Suprapubic skin (tissue), 4 donors: ENCODE data around the gene CCNB3. TPM values are rescaled to one million over a fixed set of nuclear protein-coding genes. Genes with fewer than 3 reads are reported as not detected.
A peak's percentile ranks its signal among the peaks of the same experiment; 100 is the strongest.
"Not testable (repeated sequence)": the region's sequence is repeated elsewhere in the genome, so short reads cannot be mapped to it uniquely, and the experiment has no call there.

Experiments used
- DNase-seq, 2 donors: peaks; one replicate each; pipeline ENCODE4 v3.0.0-alpha.2; 2019; ENCODE audit warnings: low spot score in 2 of 2
- H3K27ac ChIP-seq: fragments of 200-600 bp; sonication (generic); one replicate; pipeline ENCODE4 v1.5.1; 2019
- H3K27me3 ChIP-seq: fragments of 200-600 bp; sonication (generic); one replicate; pipeline ENCODE4 v1.5.1; 2019
- H3K36me3 ChIP-seq: fragments of 200-600 bp; sonication (generic); one replicate; pipeline ENCODE4 v1.5.1; 2019
- H3K4me1 ChIP-seq: fragments of 200-600 bp; sonication (generic); one replicate; pipeline ENCODE4 v1.5.1; 2019
- H3K4me3 ChIP-seq: fragments of 200-600 bp; sonication (generic); one replicate; pipeline ENCODE4 v1.5.1; 2019; ENCODE audit warnings: mild to moderate bottlenecking
- H3K9me3 ChIP-seq: fragments of 200-600 bp; sonication (generic); one replicate; pipeline ENCODE4 v1.5.1; 2019
- EP300 ChIP-seq: sonication (generic); formaldehyde crosslinking; IDR thresholded peaks from one replicate; pipeline ENCODE4 v1.6.1; 2017; ENCODE audit warnings: antibody characterized with exemption
- POLR2A ChIP-seq, 2 donors: fragments of 450-650 bp; IDR thresholded peaks; one replicate each; pipeline ENCODE4 v1.6.1; 2017; ENCODE audit warnings: antibody characterized with exemption in 2 of 2, mild to moderate bottlenecking in 2 of 2, moderate library complexity in 2 of 2
- POLR2AphosphoS5 ChIP-seq, 3 donors: sonication (generic); formaldehyde crosslinking; IDR thresholded peaks; one replicate each; pipeline ENCODE4 v1.6.1; 2017; ENCODE audit warnings: antibody characterized with exemption in 3 of 3
- WGBS: methylation state at CpG from one replicate; pipeline ENCODE4 v1.1.5; 2018; 5-methylcytosine and 5-hydroxymethylcytosine counted together
- total RNA-seq, 4 donors: library from RNA; depleted of rRNA; stranded (reverse); fragments of >200 nt; gene quantifications; one replicate each; pipeline ENCODE4 v1.1.0, GENCODE V29; 2016
- TF ChIP-seq, protein P1 (sequence below), 2 donors: fragments of 200-600 bp in 1 of 2; fragments of 450-650 bp in 1 of 2; sonication (generic) in 1 of 2; IDR thresholded peaks; one replicate each; pipeline ENCODE4 v1.5.1; 2016 to 2019; ENCODE audit warnings: antibody characterized with exemption in 2 of 2, mild to moderate bottlenecking in 1 of 2, moderate library complexity in 1 of 2

Gene CCNB3
- total RNA-seq, 4 donors from 2014 or later, result 0.36 to 8.8 (median 0.82) TPM

GRCh38 chrX:50206753-50207152 lies 2.2 kb downstream of the CCNB3 start:
- no peak for DNase-seq
- Histone ChIP-seq H3K4me1 (peaks cover 5% of the 10 kb centered on the region), H3K27ac (no peak overlapping the region), H3K9me3 (no peaks in the 10 kb centered on the region), H3K4me3 (no peak overlapping the region), H3K36me3 (no peaks in the 10 kb centered on the region), H3K27me3 (no peaks in the 10 kb centered on the region)
- TF ChIP-seq, protein P1, sequence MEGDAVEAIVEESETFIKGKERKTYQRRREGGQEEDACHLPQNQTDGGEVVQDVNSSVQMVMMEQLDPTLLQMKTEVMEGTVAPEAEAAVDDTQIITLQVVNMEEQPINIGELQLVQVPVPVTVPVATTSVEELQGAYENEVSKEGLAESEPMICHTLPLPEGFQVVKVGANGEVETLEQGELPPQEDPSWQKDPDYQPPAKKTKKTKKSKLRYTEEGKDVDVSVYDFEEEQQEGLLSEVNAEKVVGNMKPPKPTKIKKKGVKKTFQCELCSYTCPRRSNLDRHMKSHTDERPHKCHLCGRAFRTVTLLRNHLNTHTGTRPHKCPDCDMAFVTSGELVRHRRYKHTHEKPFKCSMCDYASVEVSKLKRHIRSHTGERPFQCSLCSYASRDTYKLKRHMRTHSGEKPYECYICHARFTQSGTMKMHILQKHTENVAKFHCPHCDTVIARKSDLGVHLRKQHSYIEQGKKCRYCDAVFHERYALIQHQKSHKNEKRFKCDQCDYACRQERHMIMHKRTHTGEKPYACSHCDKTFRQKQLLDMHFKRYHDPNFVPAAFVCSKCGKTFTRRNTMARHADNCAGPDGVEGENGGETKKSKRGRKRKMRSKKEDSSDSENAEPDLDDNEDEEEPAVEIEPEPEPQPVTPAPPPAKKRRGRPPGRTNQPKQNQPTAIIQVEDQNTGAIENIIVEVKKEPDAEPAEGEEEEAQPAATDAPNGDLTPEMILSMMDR (IDR thresholded peaks at IDR 0.05), result no peak
- TF ChIP-seq POLR2AphosphoS5 (IDR thresholded peaks at IDR 0.05) (no peak), POLR2A (IDR thresholded peaks at IDR 0.05) (no peak), EP300 (no peak)
- 76% methylated on average over 11 of the region's 11 CpGs for WGBS

DNA sequence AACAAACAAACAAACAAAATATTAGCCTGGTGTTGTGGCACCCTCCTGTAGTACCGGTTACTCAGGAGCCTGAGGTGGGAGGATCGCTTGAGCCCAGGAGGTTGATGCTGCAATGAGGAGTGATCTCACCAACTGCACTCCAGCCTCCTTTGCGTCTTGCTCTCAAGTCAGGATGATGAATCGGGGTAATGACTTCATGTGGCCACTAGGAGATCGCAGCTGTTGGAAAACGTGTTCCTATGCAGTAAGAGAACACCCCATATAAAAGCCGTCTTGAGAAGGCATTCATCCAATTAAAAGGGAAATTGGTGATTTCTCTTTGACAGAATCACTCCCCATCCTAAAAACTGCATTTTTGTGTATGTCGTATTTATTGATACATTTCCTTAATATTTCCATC lies 6.9 kb downstream of the CCNB3 start:
- no peaks in the 10 kb centered on the region for H3K9me3 ChIP-seq
- no peak for DNase-seq
- H3K27ac ChIP-seq, result no peak overlapping the region
- no peaks in the 10 kb centered on the region for H3K4me1 ChIP-seq
- no peaks in the 10 kb centered on the region for H3K27me3 ChIP-seq
- WGBS, result 50% methylated on average over 8 of the region's 8 CpGs
- H3K36me3 ChIP-seq, result no peaks in the 10 kb centered on the region
- TF ChIP-seq POLR2A (IDR thresholded peaks at IDR 0.05) (no peak), POLR2AphosphoS5 (IDR thresholded peaks at IDR 0.05) (no peak), EP300 (no peak)
- TF ChIP-seq, protein P1 (IDR thresholded peaks at IDR 0.05), result peak in 1 of 2 donors; percentile 10
- H3K4me3 ChIP-seq, result no peak overlapping the region

DNA sequence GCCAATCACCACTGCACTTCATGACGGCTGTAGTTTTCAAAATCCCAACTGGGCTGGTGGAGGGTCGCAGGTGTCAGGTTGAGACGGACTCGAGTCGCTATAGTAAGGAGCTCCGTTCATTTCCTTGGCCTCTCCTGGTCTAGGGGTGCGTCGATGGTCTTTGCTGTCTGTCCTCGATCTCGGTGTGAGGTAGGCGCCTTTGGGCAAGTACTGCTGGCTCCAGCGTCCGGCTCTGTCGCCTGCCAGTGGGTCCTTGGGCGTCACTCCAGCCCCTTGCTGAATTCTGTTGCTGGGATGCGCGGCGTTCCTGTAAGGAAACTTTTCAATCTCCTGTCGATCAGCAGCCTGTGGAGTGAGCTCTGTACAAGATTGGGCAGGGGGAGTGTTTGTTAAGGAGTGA lies 76.7 kb downstream of the CCNB3 start:
- no peaks in the 10 kb centered on the region for H3K27me3 ChIP-seq
- H3K9me3 ChIP-seq, result no peaks in the 10 kb centered on the region
- no peaks in the 10 kb centered on the region for H3K36me3 ChIP-seq
- no peaks in the 10 kb centered on the region for H3K4me1 ChIP-seq
- no peak for DNase-seq
- H3K4me3 ChIP-seq, result no peak overlapping the region
- WGBS, result 77% methylated on average over 19 of the region's 19 CpGs
- TF ChIP-seq POLR2A (IDR thresholded peaks at IDR 0.05) (no peak), EP300 (no peak), POLR2AphosphoS5 (IDR thresholded peaks at IDR 0.05) (no peak)
- TF ChIP-seq, protein P1 (IDR thresholded peaks at IDR 0.05), result no peak
- no peak overlapping the region for H3K27ac ChIP-seq

GRCh38 chrX:50327235-50327634 lies 122.7 kb downstream of the CCNB3 start:
- Histone ChIP-seq H3K4me1 (no peaks in the 10 kb centered on the region), H3K36me3 (no peaks in the 10 kb centered on the region), H3K9me3 (no peaks in the 10 kb centered on the region), H3K4me3 (no peak overlapping the region), H3K27me3 (no peaks in the 10 kb centered on the region), H3K27ac (no peak overlapping the region)
- no peak for DNase-seq
- WGBS, result 65% methylated on average over 2 of the region's 2 CpGs
- TF ChIP-seq POLR2AphosphoS5 (IDR thresholded peaks at IDR 0.05) (no peak), POLR2A (IDR thresholded peaks at IDR 0.05) (no peak), EP300 (no peak)
- TF ChIP-seq, protein P1 (IDR thresholded peaks at IDR 0.05), result no peak

DNA sequence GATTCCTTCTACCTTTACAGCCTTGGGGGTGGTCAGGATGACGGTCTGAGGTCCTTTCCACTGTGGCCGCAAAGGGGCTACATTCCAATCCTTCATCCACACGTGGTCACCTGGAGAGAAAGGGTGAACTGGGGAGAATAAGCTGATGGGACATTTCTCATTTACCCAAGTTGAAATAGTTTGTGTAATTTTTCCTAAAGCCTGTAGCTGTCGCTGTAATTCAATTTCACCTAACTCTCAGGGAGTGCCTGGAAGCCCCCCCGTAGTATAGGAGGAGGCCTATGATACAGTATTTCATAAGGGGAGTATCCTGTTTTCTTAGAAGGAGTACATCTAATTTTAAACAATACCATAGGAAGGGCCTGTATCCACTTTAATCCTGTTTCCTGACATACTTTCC lies 128.1 kb downstream of the CCNB3 start:
- not testable (repeated sequence) for H3K9me3 ChIP-seq, DNase-seq, H3K4me1 ChIP-seq, H3K4me3 ChIP-seq, H3K27ac ChIP-seq, H3K36me3 ChIP-seq, H3K27me3 ChIP-seq
- 35% methylated on average over 5 of the region's 5 CpGs for WGBS

GRCh38 chrX:50333308-50333707 lies 128.7 kb downstream of the CCNB3 start:
- WGBS, result 65% methylated on average over 6 of the region's 6 CpGs
- no peaks in the 10 kb centered on the region for H3K27me3 ChIP-seq
- TF ChIP-seq POLR2A (IDR thresholded peaks at IDR 0.05), result no peak
- TF ChIP-seq, protein P1 (IDR thresholded peaks at IDR 0.05), result no peak
- no peak for TF ChIP-seq POLR2AphosphoS5 (IDR thresholded peaks at IDR 0.05)
- TF ChIP-seq EP300, result no peak
- H3K4me1 ChIP-seq, result no peaks in the 10 kb centered on the region
- no peak for DNase-seq
- no peaks in the 10 kb centered on the region for H3K9me3 ChIP-seq
- H3K36me3 ChIP-seq, result no peaks in the 10 kb centered on the region
- H3K4me3 ChIP-seq, result no peak overlapping the region
- no peak overlapping the region for H3K27ac ChIP-seq
